ENCODE data around the gene SDHAF2.
"Not testable (repeated sequence)": the region's sequence is repeated elsewhere in the genome, so short reads cannot be mapped to it uniquely, and the experiment has no call there.

SDHAF2 gene

GRCh38 chr11:61479360-61480058 is 49.6 kb downstream of the SDHAF2 start:
- not testable (repeated sequence) for DNase-seq

- no peak for DNase-seq
Observed at GRCh38 chr11:61480261-61480993, 50.5 kb downstream of the SDHAF2 start.

- peak; percentile 38 for DNase-seq
Observed at GRCh38 chr11:61480994-61481335, 51.0 kb downstream of the SDHAF2 start.

GRCh38 chr11:61481806-61482205 is 51.9 kb downstream of the SDHAF2 start:
- DNase-seq = no peak

- DNase-seq = no peak
Observed at GRCh38 chr11:61482513-61482912, 52.6 kb downstream of the SDHAF2 start.

- no peak for DNase-seq
Observed at GRCh38 chr11:61484541-61484940, 54.6 kb downstream of the SDHAF2 start.

GRCh38 chr11:61485080-61485479 is 55.2 kb downstream of the SDHAF2 start:
- DNase-seq = no peak

- no peak for DNase-seq
Observed at GRCh38 chr11:61486011-61486620, 56.2 kb downstream of the SDHAF2 start.

- DNase-seq = no peak
Observed at GRCh38 chr11:61486779-61487178, 56.9 kb downstream of the SDHAF2 start.

- DNase-seq = no peak
Observed at GRCh38 chr11:61487342-61488025, 57.6 kb downstream of the SDHAF2 start.

GRCh38 chr11:61488651-61489291 is 58.8 kb downstream of the SDHAF2 start:
- no peak for DNase-seq

- DNase-seq = no peak
Observed at GRCh38 chr11:61489833-61490721, 60.2 kb downstream of the SDHAF2 start.

GRCh38 chr11:61491736-61492395 is 61.9 kb downstream of the SDHAF2 start:
- no peak for DNase-seq

- DNase-seq = no peak
Observed at GRCh38 chr11:61494381-61494961, 64.5 kb downstream of the SDHAF2 start.

- DNase-seq = peak; percentile 97
Observed at GRCh38 chr11:61495801-61496601, 66.1 kb downstream of the SDHAF2 start.

Data from NCI-H2171 (cell line).